Measurements from ENCODE around the gene TMEM51. TPM values are rescaled to one million over a fixed set of nuclear protein-coding genes. Genes with fewer than 3 reads are reported as not detected.
A peak's percentile ranks its signal among the peaks of the same experiment; 100 is the strongest.

TMEM51 gene
- total and polyA plus RNA-seq, 9 donors = 9.4 to 38.5 (median 23.0) TPM

DNA sequence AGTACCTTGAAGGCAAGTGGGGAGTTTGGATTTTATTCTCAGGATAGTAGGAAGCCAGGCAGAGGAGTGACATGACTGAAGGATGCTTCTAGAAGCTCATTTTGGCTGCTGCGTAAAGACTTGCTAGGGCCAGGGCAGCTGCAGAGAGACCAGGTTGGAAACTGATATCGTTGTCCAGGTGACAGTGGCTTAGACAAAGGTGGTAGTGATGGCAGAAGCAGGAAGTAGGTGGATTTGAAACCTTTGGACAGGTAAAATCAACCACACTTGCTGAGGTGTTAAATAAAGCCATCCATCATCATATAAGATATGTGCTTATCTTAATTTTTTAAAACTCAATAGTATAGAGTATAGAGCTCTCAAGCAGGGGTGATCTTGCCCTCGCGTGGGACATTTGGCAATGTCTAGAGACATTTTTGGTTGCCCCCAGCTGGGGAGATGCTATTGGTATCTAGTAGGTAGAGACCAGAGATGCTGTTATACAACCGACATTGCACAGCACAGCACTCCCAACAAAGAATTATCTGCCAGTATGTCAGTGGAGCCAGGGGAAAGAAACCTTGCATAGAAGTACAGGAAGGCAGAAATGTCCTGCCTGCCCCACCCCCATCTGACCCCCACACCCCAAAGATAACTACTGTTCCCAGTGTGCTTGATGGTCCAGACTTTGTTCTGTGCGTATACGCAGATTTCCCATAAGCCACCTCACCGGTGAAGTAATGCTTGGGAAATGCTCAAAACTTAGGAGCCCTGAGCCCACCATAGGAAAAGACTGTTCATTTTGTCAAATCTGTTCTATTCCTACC is 31.1 kb downstream of the TMEM51 start:
- no peak overlapping the region for H3K27ac ChIP-seq
- H3K4me3 ChIP-seq = no peak overlapping the region
- no peaks in the 10 kb centered on the region for H3K9me3 ChIP-seq
- no peak for DNase-seq
- intact Hi-C loops (cut with DNase I) = no loop called here
- no peaks in the 10 kb centered on the region for H3K27me3 ChIP-seq
- TF ChIP-seq EP300 (IDR thresholded peaks at IDR 0.05) (no peak), POLR2A (IDR thresholded peaks at IDR 0.05) (no peak)
- TF ChIP-seq, protein P1, sequence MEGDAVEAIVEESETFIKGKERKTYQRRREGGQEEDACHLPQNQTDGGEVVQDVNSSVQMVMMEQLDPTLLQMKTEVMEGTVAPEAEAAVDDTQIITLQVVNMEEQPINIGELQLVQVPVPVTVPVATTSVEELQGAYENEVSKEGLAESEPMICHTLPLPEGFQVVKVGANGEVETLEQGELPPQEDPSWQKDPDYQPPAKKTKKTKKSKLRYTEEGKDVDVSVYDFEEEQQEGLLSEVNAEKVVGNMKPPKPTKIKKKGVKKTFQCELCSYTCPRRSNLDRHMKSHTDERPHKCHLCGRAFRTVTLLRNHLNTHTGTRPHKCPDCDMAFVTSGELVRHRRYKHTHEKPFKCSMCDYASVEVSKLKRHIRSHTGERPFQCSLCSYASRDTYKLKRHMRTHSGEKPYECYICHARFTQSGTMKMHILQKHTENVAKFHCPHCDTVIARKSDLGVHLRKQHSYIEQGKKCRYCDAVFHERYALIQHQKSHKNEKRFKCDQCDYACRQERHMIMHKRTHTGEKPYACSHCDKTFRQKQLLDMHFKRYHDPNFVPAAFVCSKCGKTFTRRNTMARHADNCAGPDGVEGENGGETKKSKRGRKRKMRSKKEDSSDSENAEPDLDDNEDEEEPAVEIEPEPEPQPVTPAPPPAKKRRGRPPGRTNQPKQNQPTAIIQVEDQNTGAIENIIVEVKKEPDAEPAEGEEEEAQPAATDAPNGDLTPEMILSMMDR (IDR thresholded peaks at IDR 0.05) = no peak
- 80 to 93% (median 82%) methylated on average over 8 of the region's 8 CpGs for WGBS, 3 donors
- no peaks in the 10 kb centered on the region for H3K36me3 ChIP-seq
- peaks cover 23% of the 10 kb centered on the region for H3K4me1 ChIP-seq (ENCODE audit: insufficient read depth)

DNA sequence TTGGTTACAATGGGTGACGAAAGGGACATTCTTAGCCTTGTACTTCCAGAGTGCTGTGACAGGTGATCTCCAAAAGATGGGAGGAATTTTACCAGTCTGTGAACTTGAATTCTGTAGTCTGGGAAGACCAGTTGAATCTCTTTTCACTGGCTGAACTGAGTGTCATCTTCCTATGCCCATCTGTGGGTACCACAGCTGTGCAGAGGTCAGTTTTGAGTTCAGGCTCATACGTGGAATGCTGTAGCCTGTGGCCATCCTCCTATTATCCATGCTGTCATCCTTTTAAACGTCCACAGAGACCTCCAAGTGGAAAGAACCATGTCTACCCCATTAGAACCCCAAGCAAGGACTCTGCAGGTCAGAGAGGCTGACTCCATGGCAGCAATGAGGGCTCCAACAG is 32.1 kb downstream of the TMEM51 start:
- intact Hi-C loops (cut with DNase I) = no loop called here
- TF ChIP-seq, protein P1 (IDR thresholded peaks at IDR 0.05) = no peak
- TF ChIP-seq EP300 (IDR thresholded peaks at IDR 0.05) (no peak), POLR2A (IDR thresholded peaks at IDR 0.05) (no peak)
- Histone ChIP-seq H3K27ac (no peak overlapping the region), H3K27me3 (no peaks in the 10 kb centered on the region), H3K4me1 (ENCODE audit: insufficient read depth) (peaks cover 23% of the 10 kb centered on the region), H3K36me3 (no peaks in the 10 kb centered on the region), H3K4me3 (no peak overlapping the region), H3K9me3 (no peaks in the 10 kb centered on the region)
- WGBS, 3 donors = 34 to 81% (median 42%) methylated on average over 3 of the region's 3 CpGs
- DNase-seq = no peak

DNA sequence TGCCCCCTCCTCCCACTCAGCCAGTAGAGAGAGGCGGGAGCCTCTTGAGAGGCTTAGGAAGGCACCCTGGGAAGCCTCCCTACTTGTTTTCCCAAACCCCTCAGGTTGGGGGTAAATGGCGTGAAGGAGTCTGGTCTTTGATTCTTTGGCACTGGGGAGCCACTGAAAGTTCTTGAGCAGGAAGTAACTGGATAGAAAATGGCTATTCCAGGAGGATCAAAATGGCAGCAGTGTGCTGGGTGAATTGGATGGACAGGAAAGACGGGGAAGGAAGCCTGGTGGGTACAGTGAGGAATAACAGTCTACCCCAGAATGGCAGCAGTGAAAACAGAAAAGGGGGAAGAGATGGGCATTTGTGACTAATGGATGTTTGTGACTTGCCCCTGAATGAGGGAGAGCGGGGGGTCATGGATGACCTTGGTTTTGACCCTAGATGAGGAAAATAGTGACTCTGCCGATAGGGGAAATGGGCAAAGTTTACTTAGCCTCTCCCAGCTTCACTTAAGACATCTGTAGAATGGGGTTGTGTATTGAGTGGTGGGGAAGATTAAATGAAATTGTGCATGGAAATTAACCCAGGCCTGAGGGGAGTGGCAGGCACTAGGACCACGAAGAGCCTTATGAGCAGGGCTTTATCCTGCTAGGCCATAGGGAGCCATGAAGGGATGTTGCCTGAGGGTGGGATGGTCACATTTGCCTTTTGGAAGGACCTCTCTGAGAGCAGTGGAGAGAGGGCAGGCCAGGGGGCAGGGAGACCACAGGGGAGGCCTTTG is 32.7 kb downstream of the TMEM51 start:
- Histone ChIP-seq H3K27ac (peak overlapping the region in 1 of 2 donors; percentile 21), H3K36me3 (no peaks in the 10 kb centered on the region), H3K27me3 (no peaks in the 10 kb centered on the region), H3K9me3 (no peaks in the 10 kb centered on the region), H3K4me3 (no peak overlapping the region), H3K4me1 (ENCODE audit: insufficient read depth) (peaks cover 23% of the 10 kb centered on the region)
- TF ChIP-seq POLR2A (IDR thresholded peaks at IDR 0.05) (no peak), EP300 (IDR thresholded peaks at IDR 0.05) (no peak)
- TF ChIP-seq, protein P1 (IDR thresholded peaks at IDR 0.05) = no peak
- peak in 1 of 5 donors; percentile 12 for DNase-seq
- 78 to 90% (median 79%) methylated on average over 6 of the region's 6 CpGs for WGBS, 3 donors
- intact Hi-C loops (cut with DNase I) = no loop called here

DNA sequence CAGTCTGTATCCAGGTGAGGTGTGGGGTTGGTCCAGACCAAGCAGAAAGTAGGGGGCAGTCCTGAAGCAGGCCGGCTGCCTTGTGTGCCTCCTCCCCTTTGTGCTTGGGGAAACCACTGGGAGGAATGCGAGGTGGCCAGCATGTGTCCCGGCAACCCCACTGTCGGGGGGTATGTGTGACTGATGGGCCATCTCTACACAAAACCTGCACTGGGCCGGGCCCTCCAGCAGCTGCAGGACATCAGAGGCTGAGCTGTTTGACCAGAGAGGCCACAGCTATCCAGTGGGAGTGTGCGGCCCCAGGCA is 33.3 kb downstream of the TMEM51 start:
- H3K27me3 ChIP-seq = no peaks in the 10 kb centered on the region
- H3K27ac ChIP-seq = peak overlapping the region in 1 of 2 donors; percentile 21
- H3K36me3 ChIP-seq = no peaks in the 10 kb centered on the region
- H3K9me3 ChIP-seq = no peaks in the 10 kb centered on the region
- no peak overlapping the region for H3K4me3 ChIP-seq
- peaks cover 23% of the 10 kb centered on the region for H3K4me1 ChIP-seq (ENCODE audit: insufficient read depth)
- TF ChIP-seq, protein P1 (IDR thresholded peaks at IDR 0.05) = no peak
- TF ChIP-seq POLR2A (IDR thresholded peaks at IDR 0.05) (no peak), EP300 (IDR thresholded peaks at IDR 0.05) (no peak)
- intact Hi-C loops (cut with DNase I) = no loop called here
- peak in 1 of 5 donors; percentile 36 for DNase-seq
- 27 to 43% (median 29%) methylated on average over 6 of the region's 6 CpGs for WGBS, 3 donors
